HepG2 (cell line): ENCODE data around the gene ACOX3.
"Not testable (repeated sequence)": the region's sequence is repeated elsewhere in the genome, so short reads cannot be mapped to it uniquely, and the experiment has no call there.

Source experiments
- ASH2L ChIP-seq: fragments of 300-600, 200-600 bp; sonication (generic); IDR thresholded peaks from 2 replicates; pipeline ENCODE4 v1.7.0; 2017; ENCODE audit warnings: low read depth, mild to moderate bottlenecking, moderate library complexity, mixed read lengths, low read length; ENCODE audit not compliant: insufficient read length
- CREB1 ChIP-seq, 2 experiments: fragments of 450-650 bp in 1 of 2; IDR thresholded peaks; 2 replicates each; pipeline ENCODE4 v1.6.1; 2016 to 2017; ENCODE audit warnings: control low read depth in 1 of 2, mild to moderate bottlenecking in 1 of 2, missing compliant biosample characterization in 1 of 2, missing genetic modification characterization in 1 of 2
- CTCF ChIP-seq: sonication (generic); formaldehyde crosslinking; IDR thresholded peaks from 2 replicates; pipeline ENCODE4 v1.5.0; 2020; ENCODE audit warnings: mild to moderate bottlenecking, missing genetic modification reagents, moderate library complexity
- HDAC2 ChIP-seq: sonication (generic); formaldehyde crosslinking; IDR thresholded peaks from 2 replicates; pipeline ENCODE4 v1.4.0; 2020; ENCODE audit warnings: missing genetic modification reagents
- HDAC6 ChIP-seq: fragments of 200-600 bp; sonication (generic); IDR thresholded peaks from 2 replicates; pipeline ENCODE4 v1.7.0; 2017; ENCODE audit warnings: mild to moderate bottlenecking, antibody characterized with exemption, low read length, low read depth
- KLF15 ChIP-seq: sonication (generic); formaldehyde crosslinking; IDR thresholded peaks from 2 replicates; pipeline ENCODE4 v1.8.1; 2023; ENCODE audit warnings: borderline replicate concordance, mild to moderate bottlenecking, inconsistent platforms, missing genetic modification reagents, mixed read lengths
- MAX ChIP-seq: IDR thresholded peaks from 2 replicates; pipeline ENCODE4 v1.6.1; 2012; ENCODE audit warnings: inconsistent platforms
- PHF8 ChIP-seq: sonication (generic); formaldehyde crosslinking; IDR thresholded peaks from 2 replicates; pipeline ENCODE4 v1.5.0; 2020; ENCODE audit warnings: missing genetic modification reagents
- POLR2A ChIP-seq, 2 experiments: IDR thresholded peaks; 2 replicates each; pipeline ENCODE4 v1.6.1; 2011; ENCODE audit warnings: low read depth in 2 of 2, low read length in 2 of 2, mild to moderate bottlenecking in 1 of 2, moderate library complexity in 1 of 2; ENCODE audit not compliant: insufficient read depth in 1 of 2
- RERE ChIP-seq: IDR thresholded peaks from 2 replicates; pipeline ENCODE4 v1.6.1; 2016; ENCODE audit warnings: low read depth, missing genetic modification reagents, missing compliant biosample characterization
- SMARCE1 ChIP-seq: fragments of 450-650 bp; IDR thresholded peaks from 2 replicates; pipeline ENCODE4 v1.6.1; 2017; ENCODE audit warnings: borderline replicate concordance
- TEAD2 ChIP-seq: sonication (generic); formaldehyde crosslinking; IDR thresholded peaks from 2 replicates; pipeline ENCODE4 v1.9.0; 2021; ENCODE audit warnings: missing genetic modification reagents
- ZNF232 ChIP-seq: sonication (generic); formaldehyde crosslinking; IDR thresholded peaks from 2 replicates; pipeline ENCODE4 v1.4.0; 2020; ENCODE audit warnings: missing genetic modification reagents, borderline replicate concordance
- ZNF605 ChIP-seq: sonication (generic); formaldehyde crosslinking; IDR thresholded peaks from 2 replicates; pipeline ENCODE4 v1.8.0; 2022; ENCODE audit warnings: mild to moderate bottlenecking, missing genetic modification reagents

GRCh38 chr4:8349236-8349635, 91.3 kb downstream of the ACOX3 start:
- TF ChIP-seq HDAC2 (CRISPR knock-in tag); ZNF605 (CRISPR knock-in tag); KLF15; MAX; PHF8 (CRISPR knock-in tag); TEAD2 (CRISPR knock-in tag); ZNF232; RERE (CRISPR knock-in tag); CTCF; HDAC6; CREB1 (IDR thresholded peaks at IDR 0.05); CREB1 (CRISPR knock-in tag; IDR thresholded peaks at IDR 0.05); ASH2L; POLR2A (IDR thresholded peaks at IDR 0.05; ENCODE audit: insufficient read depth in 1 of 2, low read depth in 2 of 2, low read length in 2 of 2); SMARCE1: not testable (repeated sequence)
